ENCODE measurements around the gene ARGLU1.
"Not testable (repeated sequence)": the region's sequence is repeated elsewhere in the genome, so short reads cannot be mapped to it uniquely, and the experiment has no call there.

Gene ARGLU1, protein sequence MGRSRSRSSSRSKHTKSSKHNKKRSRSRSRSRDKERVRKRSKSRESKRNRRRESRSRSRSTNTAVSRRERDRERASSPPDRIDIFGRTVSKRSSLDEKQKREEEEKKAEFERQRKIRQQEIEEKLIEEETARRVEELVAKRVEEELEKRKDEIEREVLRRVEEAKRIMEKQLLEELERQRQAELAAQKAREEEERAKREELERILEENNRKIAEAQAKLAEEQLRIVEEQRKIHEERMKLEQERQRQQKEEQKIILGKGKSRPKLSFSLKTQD

DNA sequence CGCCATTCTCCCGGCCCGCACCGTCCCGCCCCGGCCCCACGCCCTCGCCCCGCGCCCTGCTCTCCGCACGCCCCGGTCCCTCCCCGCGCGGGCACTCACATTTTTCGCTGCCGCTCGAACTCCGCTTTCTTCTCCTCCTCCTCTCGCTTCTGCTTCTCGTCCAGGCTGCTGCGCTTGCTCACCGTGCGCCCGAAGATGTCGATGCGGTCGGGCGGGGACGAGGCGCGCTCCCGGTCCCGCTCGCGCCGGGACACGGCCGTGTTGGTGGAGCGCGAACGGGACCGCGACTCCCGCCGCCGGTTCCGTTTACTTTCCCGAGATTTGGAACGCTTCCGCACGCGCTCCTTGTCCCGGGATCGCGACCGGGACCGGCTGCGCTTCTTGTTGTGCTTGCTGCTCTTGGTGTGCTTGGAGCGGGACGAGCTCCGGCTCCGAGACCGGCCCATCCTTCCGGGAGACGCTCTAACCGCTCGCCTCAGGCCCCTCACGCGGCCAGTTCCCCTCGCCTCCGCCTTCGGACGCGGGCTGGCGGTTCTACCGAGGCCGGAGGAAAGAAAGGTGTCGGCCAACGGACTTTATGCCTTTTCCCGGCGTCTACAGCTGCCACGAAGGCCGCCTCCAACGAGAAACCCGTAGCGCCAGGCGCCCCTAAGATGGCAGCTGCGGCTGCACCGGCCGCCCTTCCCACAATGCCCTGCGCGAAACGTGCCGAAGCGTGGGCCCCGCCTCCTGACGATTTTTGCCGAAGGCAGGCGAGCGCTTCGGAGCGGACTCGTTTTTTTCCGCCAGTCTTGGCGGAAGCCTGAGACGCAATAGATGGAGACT lies at the start of gene ARGLU1:
TSS of gene ARGLU1 (minus strand) at position 664 of the 825 bp plus-strand sequence. CDS start at position 446, 218 bp downstream.
- peak; percentile 80 for DNase-seq

- DNase-seq = peak; percentile 64
Observed at GRCh38 chr13:106617561-106617960, 49.6 kb upstream of the ARGLU1 start.

DNA sequence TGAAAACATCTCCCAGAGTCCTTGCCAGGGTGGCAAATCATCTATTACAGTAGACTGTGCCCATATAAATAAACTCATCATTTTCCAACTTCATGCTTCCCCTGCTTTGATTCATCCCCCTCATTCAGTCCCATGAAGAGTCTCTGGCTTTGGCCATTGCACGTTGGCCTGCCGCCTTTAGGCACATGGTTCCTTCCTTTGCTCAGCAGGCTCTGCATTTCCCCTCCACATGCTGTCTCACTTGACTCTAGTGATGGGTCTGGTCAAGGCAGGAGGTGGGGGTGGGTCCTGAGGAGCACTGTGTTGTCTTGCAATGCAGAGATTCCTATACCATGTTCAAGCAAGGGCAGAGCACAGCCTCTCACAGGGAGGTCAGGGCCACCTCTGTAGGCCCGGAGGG lies 48.8 kb upstream of the ARGLU1 start:
- no peak for DNase-seq

DNA sequence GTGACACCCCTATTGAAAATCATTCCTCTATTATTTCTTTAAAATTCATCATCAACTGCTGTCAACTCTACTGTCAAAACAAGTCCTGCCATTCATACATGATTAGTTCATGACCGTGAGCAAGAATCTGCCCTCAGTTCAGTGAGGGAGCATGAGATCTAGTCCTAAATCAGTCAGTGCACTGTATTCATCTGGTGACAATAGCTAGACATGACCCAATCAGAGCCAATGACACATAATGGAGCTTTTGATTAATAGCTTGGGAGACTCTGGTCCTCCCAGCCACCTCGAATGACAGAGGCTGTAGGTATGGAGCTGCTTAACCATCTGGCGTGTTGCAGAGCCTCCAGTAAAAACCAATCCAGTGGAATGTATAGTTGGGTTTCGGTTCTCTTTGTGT lies 46.9 kb upstream of the ARGLU1 start:
- DNase-seq = no peak

- DNase-seq = peak; percentile 79
Observed at GRCh38 chr13:106612688-106613087, 44.8 kb upstream of the ARGLU1 start.

DNA sequence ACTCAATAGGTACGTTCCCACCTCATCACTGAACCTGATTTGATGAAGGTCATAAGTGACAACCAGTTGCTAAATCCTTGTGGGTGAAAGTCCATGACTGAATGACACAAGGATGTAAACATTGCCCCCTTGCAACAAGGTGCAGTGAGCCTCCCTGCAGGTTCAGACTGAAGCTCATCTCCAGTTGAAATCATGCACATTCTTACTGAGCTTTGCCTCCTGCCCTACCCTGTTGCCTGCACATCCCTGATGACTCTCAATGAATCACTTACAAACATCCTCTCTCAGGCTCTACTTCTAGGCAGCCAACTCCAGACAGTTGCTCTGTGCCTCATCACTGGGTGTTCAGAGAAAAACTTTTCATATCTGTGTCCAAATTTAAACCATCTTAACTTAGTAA lies 42.5 kb upstream of the ARGLU1 start:
- peak; percentile 78 for DNase-seq

- no peak for DNase-seq
Observed at GRCh38 chr13:106609116-106609515, 41.2 kb upstream of the ARGLU1 start.

DNA sequence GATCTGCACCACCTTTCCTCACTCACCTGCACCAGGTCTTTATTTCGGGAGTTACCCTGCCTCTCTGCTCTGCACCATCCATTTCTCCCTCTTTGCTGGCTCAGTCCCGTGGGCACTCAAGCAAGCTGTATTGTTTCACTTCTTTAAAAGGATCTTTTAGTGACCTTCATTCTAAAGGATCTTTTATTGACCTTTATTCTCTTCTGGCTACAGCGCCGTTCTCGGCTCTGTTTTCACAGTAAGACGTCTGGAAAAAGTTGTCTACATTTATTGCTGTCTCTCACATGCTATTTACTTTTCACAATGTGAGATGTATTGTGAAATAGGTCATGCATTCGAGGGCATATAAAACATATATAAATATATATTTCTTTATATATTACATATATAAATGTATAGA lies 35.6 kb upstream of the ARGLU1 start:
- no peak for DNase-seq

GRCh38 chr13:106602178-106602577 lies 34.2 kb upstream of the ARGLU1 start:
- DNase-seq = no peak

DNA sequence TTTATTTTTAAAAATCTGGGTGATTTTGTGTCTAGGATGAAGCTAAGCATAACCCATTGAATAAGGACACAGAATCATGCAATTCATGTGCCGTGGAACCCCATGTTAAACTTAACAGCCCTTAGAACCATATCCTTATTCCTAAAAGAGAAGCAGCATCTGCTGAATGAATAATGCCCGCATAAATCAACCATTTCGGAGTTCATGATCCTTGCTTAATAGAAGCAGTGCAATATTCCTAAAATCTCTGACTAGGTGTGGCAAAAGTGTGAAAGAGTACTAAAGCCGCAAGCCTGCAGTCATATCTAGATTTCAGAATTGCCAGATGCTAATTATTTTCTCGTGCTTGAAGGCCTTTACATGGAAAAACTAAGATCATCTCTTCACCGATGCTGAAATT lies 33.6 kb upstream of the ARGLU1 start:
- no peak for DNase-seq

DNA sequence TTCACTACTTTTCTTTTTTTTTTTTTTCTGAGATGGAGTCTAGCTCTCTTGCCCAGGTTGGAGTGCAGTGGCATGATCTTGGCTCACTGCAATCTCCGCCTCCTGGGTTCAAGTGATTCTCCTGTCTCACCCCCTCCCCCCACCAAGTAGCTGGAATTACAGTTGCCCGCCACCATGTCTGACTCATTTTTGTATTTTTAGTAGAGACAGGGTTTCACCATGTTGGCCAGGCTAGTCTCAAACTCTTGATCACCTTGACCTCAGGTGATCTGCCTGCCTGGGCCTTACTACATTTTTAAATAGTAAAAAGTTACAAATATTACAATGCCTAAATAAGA lies 32.8 kb upstream of the ARGLU1 start:
- DNase-seq = not testable (repeated sequence)

- peak; percentile 53 for DNase-seq
Observed at GRCh38 chr13:106599875-106600797, 32.2 kb upstream of the ARGLU1 start.

DNA sequence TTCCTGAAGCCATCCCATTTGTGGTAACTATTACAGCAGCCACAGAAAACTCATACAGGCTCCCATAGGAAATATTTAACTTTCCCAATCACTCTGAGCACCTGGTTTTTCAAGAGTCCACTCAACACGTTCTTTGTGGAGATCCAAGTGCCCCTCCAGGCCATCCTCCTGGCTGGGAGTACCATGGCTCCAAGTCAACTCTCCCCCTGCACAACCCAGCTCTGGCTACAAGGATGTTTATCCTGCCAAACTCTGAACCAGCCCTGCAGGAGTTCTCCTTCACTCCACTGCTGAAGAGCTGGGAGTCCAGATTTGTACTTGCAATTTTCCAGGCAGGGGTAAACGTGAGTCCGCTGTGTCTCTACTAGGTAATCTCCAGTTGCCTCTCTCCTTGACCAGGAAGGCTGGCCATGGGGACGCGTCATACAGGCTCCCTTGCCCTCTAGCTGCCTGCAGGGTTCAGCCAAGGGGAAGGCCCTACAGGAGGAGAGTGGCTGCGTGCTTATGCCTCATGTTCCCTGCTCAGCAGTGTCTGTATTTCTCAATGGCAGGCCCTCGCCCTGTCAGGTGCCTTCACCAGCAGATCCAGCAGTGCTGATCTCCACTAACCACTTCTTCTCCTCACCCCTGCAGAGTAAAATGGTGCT lies 29.9 kb upstream of the ARGLU1 start:
- no peak for DNase-seq

- no peak for DNase-seq
Observed at GRCh38 chr13:106597186-106597585, 29.2 kb upstream of the ARGLU1 start.

- no peak for DNase-seq
Observed at GRCh38 chr13:106596275-106596937, 28.5 kb upstream of the ARGLU1 start.

DNA sequence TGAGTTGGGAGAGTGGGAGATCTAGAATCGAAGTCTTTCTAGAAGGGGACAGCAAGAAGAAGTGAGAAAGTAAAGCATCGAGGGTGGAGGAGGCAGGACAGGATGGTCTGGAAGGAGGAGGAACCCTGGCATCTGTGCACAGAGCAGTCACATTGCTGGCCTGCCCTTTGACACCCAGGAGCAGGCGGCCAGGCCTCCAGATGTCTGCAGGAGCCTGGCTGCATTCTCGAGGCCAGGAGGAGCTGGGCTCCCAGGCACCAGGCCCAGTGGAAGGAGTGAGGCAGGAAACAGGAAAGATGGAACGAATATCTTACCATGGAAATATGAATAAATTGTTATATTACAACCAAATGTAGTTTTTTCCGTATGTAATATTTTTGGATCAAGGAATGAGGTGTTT lies 27.7 kb upstream of the ARGLU1 start:
- DNase-seq = no peak

GRCh38 chr13:106594980-106595379 lies 27.0 kb upstream of the ARGLU1 start:
- no peak for DNase-seq

DNA sequence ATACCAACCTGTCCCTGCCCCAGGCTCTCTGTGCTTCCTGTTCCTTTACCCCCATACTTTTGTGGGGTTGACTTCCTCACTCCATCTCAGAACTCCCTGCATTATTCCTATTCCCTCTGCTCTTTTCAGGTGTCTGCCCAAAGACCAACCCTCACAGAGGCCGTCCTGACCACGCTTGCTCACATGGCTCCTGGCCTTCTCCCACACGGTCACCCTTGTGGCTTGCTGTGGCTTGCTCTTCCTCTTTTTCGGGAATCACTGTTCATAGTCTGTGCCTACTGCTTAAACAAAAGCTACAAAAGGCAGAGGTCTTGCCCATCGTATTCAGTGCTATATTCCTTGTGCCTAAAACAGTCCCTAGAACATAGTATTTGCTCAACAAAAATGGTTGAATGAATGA lies 25.2 kb upstream of the ARGLU1 start:
- DNase-seq = no peak

- DNase-seq = no peak
Observed at GRCh38 chr13:106591299-106591698, 23.4 kb upstream of the ARGLU1 start.

DNA sequence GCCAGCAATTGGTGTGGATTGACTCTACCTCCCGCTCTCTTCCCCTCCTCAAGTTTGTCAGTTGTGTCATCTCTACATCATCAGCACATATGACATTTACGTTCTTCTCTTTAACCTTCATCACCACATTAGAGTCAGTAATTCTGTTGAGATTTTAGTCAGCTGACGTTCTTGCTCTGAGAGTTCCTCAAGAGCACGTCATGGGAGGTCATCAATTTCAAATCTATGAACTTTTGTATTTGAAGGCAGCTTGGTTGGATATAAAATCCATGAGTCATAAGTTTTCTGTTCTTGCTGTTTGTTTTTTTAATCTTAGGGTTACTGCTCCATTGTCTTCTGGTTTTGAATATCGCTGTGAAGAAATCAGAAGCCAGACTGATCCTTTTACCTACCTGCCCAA lies 21.8 kb upstream of the ARGLU1 start:
- no peak for DNase-seq

- no peak for DNase-seq
Observed at GRCh38 chr13:106588367-106588766, 20.4 kb upstream of the ARGLU1 start.

DNA sequence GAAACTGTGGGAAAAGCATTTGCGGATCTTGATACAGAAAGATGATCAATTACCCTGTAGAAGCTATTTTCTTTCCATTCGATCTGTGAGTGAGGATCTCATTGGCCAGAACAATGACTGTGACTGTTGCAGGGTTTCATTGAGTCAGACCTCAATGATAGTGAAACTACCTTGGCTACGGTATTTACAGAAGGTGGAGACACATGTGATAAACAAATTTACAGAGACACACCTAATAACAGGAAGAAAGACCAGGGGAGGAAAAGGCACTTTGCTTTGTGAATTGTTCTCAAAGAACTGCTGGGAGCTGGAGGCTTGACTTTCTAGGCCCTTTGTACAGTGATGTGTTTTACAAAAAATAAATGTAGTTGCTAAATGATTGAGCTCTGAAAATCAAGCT lies 19.9 kb upstream of the ARGLU1 start:
- DNase-seq = no peak

Data from NCI-H226 (cell line).